HG03571 (cell line): Measurements from ENCODE around the gene PARD3.
A peak's percentile ranks its signal among the peaks of the same experiment; 100 is the strongest.
"Not testable (repeated sequence)": the region's sequence is repeated elsewhere in the genome, so short reads cannot be mapped to it uniquely, and the experiment has no call there.

Experiments
- ATAC-seq: cut with Tn5 transposase; IDR thresholded peaks from one replicate; pipeline ENCODE4 v1.9.1; 2021; ENCODE audit not compliant: unreplicated experiment

Gene PARD3

DNA sequence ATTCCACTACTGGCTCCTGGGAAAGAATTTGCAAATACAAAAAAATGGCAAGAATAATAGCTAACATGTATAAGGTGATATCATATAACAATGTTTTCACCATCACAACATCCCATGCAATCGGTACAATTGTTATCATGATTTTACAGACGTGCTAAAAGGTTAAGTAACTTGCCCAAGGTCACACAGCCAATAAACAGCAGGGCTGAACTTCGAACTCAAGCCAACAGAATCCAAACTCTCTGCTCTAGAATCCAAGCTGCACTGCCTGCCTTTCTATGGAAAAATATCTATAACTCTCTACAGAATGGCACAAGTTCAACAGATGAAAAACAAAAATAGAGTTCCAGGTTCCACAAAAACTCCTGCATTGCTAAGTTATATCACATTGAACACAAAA, 160.9 kb downstream of the PARD3 start:
- ATAC-seq = no peak

DNA sequence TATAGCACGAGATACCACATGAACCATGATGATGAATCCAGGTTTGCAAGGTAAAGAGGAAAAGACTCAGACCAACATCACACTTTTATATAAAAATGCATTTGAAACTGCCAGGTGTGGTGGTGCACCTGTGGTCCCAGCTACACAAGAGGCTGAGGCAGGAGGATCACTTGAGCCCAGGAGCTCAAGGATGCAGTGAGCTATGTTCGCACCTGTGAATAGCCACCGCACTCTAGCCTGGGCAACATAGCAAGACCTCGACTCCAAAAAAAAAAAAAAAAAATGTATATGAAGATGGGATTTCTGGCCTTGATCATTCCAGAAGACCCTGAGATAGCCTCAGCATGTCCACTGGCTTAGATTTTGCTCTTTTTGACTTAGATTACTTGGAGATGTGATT, 161.6 kb downstream of the PARD3 start:
- ATAC-seq = no peak

DNA sequence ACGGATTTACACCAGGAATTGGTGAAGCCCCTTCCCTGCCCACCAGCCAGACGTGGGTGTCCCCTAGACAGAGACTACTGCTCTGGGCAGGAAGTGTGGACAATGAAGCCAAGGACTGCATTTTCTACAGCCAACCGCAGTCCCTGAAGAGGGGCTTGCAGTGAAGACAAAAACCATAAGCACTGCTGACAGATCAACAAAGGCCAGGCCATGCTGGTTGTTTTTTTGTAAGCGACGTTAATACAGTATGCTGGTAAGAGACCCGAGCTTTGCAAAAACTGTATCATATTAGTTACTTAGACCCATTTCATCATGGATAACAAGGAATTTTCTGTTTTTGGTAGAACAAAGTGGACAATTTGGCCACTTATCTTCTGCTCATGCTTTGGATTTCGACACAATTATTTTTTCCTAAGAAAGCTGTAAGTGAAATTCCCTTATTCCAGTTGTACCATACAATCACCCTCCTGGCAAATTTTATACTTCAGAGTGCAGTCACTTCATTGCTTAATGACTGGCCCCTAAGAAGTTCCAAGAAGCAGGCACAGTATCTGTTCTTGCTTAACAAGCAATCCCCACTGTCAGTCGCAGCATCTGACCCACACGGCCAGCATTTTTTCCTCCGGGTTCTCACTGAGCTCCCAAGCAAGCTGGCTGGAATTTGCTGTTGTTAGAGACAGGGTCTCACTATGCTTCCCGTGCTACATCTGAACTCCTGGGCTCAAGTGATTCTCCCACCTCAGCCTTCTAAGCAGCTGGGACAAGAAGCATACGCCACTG, 163.5 kb downstream of the PARD3 start:
- ATAC-seq = no peak

DNA sequence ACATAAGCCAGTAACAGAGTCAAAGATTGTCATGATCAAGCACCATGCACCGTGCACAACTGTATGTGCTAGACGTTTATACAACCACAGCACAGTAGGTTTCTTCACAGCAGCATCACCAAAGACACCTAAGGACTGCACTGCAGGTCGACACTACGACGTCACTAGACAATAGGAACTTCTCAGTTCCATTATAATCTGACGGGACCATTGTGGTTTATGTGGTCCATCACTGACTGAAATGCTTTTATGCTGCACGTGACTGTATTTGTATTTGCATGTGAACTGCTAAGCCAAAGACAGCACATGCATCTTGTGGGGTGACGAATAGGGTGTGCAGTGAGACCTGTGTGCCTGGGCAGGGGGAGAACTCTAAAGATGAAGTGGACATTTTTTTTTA, 164.9 kb downstream of the PARD3 start:
- ATAC-seq = no peak

DNA sequence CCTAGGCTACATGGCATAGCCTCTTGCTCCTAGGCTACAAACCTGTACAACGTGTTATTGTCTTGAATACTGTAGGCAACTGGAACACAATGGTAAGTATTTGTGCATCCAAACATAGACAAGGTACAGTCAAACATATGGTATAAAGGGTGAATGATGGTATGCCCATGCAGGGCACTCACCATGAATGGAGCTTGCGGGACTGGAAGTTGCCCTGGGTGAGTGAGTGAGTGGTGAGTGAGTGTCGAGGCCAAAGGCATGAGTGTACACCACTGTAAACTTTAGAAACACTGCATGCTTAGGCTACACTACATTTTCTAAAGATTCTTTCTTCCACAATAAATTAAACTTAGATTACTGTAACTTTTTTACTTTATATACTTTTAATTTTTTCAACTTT, 165.7 kb downstream of the PARD3 start:
- ATAC-seq = no peak

DNA sequence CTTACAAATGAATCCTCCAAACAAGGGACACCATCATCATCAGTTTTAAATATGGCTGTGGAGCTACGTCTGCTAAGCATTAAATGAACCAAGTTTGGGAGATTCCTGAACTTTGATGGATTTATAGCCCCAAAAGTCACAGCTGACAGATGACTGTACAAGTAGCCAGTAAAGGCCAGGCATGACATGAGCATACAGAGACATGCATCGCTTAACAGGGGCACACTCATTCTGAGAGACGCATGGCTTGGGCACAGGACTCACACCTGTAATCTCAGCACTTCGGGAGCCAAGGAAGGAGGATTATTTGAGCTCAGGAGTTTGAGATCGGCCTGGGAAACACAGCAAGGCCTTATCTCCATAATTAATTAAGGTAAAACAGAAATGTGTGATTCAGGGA, 166.2 kb downstream of the PARD3 start:
- no peak for ATAC-seq

DNA sequence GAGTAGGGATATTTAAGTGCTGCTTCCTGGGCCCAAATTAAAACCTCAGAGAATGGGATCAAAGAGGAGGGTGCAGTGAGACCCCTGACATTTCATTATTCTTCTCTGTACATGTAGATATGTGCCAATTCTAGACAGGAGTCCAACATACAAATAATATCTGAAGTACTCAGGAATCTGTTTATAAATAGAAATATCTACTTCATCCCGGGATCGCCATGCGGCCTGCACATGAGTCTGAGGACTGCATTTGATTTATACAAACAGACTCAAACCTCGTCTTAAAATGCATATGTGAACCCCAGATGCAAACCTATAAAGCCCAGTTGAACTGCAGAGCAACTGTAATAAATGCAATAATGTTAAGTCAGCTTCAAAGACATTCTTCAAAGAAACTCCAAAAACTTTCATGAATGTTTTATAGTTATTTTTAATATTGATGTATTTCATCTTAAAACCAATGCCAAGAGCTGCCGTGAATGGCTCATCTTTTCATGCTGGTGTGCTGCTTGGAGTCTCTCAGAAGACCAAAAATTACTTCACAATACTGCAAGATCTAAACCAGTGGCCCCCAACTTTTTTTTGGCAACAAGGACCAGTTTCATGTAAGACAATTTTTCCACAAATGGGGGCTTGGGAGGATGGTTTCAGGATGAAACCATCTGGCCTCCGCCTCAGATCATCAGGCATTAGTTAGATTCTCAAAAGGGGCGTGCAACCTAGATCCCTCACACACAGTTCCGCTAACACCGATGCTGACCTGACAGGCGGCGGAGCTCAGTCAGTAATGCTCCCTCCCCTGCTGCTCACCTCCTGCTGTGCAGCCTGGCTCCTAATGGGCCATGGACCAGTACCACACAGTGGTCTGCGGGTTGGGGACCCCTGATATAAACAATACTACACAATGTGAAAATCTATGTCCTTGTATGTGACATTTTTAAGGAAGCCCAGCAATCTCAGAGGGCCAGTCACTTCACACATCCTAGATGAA, 166.9 kb downstream of the PARD3 start:
- no peak for ATAC-seq

DNA sequence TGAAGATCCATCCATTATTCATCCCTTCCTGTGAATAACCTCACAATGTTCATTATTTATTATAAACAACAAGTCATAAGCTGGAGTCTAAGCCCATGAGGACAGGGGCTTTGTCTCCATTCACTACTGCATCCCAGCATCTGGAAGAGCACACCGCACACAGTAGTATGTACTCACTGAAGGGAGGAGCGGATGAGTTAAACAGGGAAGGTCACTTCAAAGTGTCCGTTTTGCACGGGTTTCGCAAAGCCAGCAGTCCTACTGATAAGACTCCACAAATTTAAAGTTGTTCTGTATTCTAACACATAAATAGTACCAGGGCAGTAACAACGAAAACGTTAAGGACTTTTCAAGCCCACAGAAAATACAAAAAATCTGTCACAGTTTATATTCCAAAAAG, 167.9 kb downstream of the PARD3 start:
- no peak for ATAC-seq

DNA sequence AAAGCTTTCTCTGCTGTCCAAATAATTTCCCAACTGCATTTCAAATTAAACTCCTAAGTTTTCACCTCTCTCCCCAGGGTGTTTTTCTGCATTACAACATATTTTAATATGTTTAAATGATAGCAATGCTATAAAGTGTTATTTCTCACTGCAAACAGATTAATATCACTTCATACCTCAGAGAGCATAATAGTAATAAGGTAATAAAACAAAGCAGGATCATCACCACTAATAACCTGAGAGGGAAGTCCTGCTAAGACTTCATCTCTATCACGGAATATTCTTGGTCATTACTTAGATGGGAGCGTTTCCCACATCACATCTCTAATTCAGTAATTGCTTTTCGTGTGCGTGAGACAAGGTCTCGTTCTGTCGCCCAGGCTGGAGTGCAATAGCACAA, 168.8 kb downstream of the PARD3 start:
- ATAC-seq = no peak

DNA sequence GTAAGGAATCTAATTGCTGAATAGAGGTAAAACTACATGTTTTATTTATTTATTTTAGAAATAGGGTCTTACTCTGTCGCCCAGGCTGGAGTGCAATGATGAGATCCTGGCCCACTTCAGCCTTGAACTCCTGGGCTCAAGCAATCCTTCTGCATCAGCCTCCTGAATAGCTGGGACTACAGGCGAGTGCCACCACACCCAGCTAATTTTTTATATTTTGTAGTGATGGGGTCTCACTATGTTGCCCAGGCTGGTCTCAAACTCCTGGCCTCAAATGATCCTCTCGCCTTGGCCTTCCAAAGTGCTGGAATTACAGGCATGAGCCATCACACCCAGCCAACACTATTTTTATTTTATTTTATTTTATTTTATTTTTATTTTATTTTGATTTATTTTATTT, 170.3 kb downstream of the PARD3 start:
- not testable (repeated sequence) for ATAC-seq

DNA sequence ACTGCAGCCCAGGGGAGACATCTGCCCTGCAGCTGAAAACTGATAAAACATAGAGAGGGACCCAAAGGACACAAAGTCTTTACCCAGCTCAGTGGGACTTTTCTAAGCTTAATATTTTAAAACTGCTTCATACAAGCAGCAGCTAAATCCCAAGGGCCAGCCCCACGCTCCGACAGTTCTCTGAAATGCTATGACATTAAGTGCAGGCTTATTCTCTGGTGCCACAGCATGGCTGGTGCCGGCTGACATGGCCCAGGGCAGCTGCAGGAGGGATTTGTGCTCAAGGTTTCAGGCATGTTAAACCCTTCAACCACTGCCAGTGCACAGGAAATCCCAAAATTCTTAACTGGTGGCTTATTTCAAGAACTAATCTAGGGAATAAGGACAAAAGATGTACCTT, 170.9 kb downstream of the PARD3 start:
- no peak for ATAC-seq

DNA sequence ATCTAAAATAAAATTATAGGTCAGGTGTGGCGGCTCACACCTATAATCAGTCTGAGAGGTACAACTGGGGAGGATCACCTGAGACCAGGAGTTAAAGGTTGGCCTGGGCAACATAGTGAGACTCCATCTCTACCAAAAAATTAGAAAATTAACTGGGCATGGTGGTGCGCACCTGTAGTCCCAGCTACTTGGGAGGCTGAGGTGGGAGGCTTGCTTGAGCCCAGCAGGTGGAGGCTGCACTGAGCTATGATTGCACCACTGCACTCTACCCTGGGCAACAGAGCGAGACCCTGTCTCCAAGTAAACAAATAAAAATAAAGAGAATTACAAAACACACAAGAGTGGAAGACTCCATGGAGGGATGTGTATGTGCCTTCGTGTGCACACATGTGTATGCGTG, 171.5 kb downstream of the PARD3 start:
- ATAC-seq = no peak

DNA sequence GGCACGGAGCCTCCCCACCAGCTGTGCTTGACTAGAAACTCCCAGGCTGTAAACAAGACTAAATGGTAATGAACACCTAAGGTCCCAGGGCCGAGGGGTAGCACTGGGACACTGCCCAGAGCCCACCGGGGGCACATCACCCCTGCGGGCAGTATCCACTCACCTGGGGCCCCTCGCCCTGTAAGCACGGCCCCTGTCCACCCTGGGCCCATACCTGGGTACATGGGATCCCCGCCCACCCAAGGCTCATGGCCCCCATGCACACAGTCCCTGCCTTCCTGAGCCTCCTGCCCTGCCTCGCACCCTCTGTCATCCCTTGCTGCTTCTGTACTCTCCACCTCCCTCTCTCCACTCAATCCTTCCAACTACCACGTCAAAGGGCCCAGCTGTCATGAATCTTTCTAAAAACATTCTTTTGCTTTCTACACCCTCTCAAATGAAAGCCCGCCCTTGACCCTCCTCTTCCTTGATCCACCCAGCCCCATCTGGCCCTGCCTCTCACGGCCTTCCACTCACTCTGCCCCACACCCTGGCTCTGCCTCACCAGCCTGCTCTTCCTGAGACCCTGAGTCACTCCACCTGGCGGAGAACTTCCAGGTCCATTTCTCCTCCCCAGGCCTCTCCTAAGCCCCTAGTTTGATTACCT, 173.1 kb downstream of the PARD3 start:
- no peak for ATAC-seq

DNA sequence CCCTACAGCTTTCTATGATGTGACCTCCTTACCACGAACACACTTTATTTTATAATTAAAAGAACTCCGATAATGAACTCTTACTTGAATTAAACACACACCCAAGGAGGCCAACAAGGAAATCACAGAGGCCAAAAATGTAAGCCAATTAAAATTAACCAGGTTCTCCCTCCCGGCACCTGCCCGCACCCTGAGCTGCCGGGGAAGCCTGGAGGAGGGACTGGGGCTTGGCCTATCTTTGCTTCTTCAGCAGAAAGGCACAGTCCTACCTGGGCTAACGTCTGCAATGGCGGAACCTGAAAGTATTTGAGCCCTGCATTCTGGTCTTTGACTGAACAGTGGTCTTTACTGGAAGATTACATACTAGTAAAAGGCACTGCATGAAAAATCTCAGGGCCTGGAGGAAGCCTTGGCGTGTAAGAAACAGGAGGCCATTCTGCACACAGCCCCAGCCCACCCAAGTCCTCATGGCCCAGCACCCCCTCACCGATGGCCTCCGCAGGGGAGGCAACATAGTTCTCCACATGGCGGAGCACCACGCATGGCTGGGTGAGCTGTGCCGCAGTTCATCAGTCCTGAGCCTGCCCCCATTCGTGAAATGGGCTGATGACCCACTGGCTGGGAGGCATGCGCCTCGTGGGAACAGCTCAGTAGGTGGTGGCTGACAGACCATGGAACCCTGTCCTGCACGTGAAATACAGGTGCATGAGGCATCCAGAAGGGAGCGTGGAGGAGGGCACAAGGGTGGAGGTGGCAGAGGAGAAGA, 173.8 kb downstream of the PARD3 start:
- no peak for ATAC-seq

DNA sequence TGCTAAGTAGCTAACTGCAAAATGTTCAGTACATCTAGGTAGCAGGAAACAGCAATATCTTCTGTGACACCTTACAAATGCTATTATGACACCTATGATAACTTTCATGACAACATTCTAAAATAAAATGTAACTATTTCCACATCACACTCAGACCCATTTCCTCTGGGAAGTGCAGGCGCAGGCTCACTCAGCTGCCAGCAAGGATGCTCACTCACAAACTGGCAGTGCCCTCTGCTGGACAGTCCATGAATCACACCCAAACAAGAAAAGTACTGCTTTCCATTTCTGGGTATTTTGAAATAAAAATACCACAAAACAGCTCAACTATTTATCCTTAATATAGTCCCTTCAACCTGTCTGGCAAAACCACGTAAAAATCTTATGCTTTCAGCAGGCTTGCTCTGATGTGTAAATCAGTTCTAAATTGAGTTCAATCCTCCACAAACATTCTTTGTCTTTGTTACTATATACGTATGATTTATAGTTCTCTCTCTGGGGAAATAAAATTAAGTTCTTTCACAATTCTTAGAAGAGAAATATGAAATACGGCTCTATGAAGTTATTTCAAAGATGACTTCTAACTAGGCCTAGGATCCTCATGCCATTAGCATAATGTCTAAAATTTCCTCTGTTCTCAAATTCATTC, 176.6 kb downstream of the PARD3 start:
- ATAC-seq = peak; percentile 45

DNA sequence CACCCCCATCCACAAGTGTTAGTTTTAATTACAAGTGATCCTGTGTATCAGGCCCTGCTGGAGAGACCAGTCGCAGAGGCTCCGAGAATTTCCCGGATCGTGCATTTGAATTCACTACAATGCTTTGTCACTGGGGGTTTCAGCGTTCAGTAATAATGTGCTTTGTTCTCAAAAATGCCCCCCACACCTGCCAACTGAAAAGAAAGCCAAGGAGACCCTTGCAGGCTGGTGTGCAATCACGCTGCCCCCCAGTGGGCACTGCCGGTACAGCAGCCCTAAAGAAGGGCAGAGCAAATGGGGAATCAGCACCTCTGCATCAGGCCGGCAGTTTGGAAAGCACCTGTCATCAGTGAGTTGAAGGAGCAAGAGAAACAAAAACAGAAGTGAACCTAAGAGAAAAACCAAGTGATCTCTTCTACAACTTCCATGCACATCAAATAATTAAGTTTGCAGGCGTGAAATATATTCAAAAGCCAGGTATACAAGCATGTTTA, 177.6 kb downstream of the PARD3 start:
- peak; percentile 80 for ATAC-seq

DNA sequence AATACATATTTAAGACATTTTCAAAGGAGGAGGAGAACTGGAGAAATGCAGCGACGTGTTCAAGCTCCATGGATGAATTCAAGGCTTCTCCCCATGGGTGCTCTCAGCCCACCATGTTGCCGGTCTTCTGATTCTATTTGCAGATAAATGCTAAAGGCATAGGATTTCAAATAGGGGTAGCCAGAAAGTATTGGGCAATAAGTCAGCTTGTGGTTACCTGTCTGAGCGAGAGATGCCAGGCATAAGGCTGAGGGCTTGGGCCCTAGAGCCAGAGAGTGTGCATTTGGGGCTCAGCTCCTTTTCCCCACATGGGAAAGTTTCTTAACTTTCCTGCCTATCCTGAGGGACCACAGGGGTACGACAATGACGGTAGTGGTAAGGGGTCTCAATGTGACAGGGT, 180.0 kb downstream of the PARD3 start:
- ATAC-seq = no peak

DNA sequence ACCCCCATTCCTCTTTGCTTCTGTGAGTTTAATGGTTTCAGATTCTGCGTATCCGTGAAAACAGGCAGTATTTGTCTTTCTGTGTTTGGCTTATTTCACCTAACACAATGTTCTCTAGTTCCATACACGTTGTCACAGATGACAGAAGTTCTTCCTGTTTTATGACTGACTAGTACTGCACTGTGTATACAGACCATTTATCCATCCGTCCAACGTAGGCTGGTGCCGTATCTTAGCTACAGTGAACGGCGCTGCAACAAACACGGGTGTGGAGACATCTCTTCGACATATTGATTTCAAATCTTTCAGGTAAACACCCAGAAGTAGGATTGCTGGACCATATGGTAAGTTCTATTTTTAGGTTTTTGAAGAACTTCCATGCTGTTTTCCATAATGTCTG, 181.7 kb downstream of the PARD3 start:
- ATAC-seq = no peak

DNA sequence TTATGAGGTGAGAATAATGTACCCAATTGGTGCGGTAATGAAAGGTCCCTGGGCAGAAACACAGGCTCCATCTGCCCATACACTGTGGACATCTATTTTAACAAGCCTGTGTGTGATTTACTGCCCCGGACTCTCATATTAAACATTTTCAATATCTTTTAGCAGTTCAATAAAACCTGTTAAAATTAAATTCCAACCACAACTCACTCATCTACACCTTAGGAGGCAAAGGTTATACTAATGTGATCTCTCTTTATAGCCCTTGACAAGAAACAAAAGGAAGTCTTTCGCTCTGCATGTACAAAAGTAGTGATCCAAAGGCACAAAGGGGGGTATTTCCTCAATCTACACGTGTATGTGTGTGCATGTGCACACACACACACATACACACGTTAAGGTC, 186.0 kb downstream of the PARD3 start:
- ATAC-seq = no peak

DNA sequence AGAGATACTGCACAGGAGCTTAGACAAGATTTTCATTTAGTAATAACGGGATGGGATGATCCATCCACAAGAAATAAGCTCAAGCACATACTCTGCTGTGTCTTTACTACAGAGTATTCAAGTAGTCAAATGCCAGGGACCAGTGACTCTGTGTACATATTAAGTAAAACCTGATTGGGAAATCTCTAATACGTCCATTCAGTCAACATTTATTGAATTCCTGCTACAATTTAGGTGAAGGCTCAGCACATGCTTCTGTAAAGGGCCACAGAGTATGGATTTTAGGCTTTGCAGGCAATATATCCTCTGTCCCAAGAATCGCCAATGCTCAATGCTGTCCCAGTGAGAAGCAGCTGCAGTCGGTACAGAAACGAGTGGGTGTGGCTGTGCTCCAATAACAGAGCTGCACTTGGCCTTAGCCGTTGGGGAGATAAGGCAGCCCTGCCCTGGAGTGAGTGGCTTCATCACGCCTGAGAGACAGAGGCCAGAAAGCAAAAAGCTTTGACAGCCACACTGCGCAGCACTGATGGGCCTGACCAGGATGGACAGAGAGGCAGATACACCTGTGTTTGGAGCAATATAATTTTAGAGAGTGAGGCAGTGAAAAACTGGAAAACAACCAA, 186.8 kb downstream of the PARD3 start:
- ATAC-seq = no peak
